HCT116 (cell line): Measurements from ENCODE around the gene ERCC6L. TPM values are rescaled to one million over a fixed set of nuclear protein-coding genes. Genes with fewer than 3 reads are reported as not detected.

Experiments used
- ATAC-seq: fragments of 200-7000 bp; cut with Tn5 transposase; 2 replicates; pipeline ENCODE4 v1.9.1; 2020; ENCODE audit warnings: mild to moderate bottlenecking, moderate library complexity
- BruUV-seq: library from RNA; stranded (reverse); fragments of 400-500 nt; replicated peaks from 2 replicates; lab custom pipeline; 2021; lab: Mats Ljungman, UMichigan
- CTCF ChIA-PET: fragments of 300-600 bp; sonication (Branson Sonifier 250); formaldehyde crosslinking; loops from one replicate; lab custom pipeline; 2021; ENCODE audit warnings: antibody characterized with exemption; lab: Charles Lee
- POLR2A ChIA-PET: fragments of 300-600, 350-600 bp; sonication (Branson Sonifier 250); formaldehyde crosslinking; loops from one replicate; lab custom pipeline; 2021; ENCODE audit warnings: antibody characterized with exemption; lab: Charles Lee
- RAD21 ChIA-PET, 2 experiments: fragments of 300-600 bp; sonication (Branson Sonifier 250); formaldehyde crosslinking; loops; one replicate each; lab custom pipeline; 2023; ENCODE audit warnings: low total read pairs in 2 of 2; ENCODE audit not compliant: uncharacterized antibody in 2 of 2, unreplicated experiment in 2 of 2, low non-redundant PET in 1 of 2; lab: Charles Lee
- DNase-seq: peaks from one replicate; pipeline ENCODE4 v3.0.0-alpha.2; 2010; ENCODE audit warnings: low read depth, low spot score
- H2AFZ ChIP-seq: fragments of 200-600 bp; shearing (Covaris generic), sonication (generic); 2 replicates; pipeline ENCODE4 v1.6.1; 2017; ENCODE audit warnings: low read depth, mixed run types, mixed read lengths, antibody characterized with exemption, low read length; ENCODE audit not compliant: poor library complexity, severe bottlenecking
- H3K27ac ChIP-seq: 2 replicates; pipeline ENCODE4 v1.5.1; 2012; ENCODE audit warnings: low read depth, low read length
- H3K27me3 ChIP-seq: fragments of 200-600 bp; sonication (generic); 2 replicates; pipeline ENCODE4 v1.6.1; 2016; ENCODE audit warnings: mixed run types, low read length, mixed read lengths; ENCODE audit not compliant: insufficient read depth
- H3K36me3 ChIP-seq, 2 experiments: fragments of 200-500 bp in 1 of 2; fragments of 200-600 bp in 1 of 2; sonication (Bioruptor generic) in 1 of 2; sonication (generic) in 1 of 2; 2 replicates each; pipeline versions ENCODE4 v1.5.1 to v1.6.1; 2014 to 2016; ENCODE audit warnings: low read length in 2 of 2, inconsistent platforms in 1 of 2, mixed read lengths in 1 of 2, mixed run types in 1 of 2; ENCODE audit not compliant: insufficient read depth in 2 of 2, control insufficient read depth in 1 of 2
- H3K4me1 ChIP-seq, 2 experiments: fragments of 200-600 bp in 1 of 2; sonication (generic) in 1 of 2; 2 replicates each; pipeline versions ENCODE4 v1.5.1 to v1.6.1; 2012 to 2017; ENCODE audit warnings: low read length in 2 of 2, inconsistent platforms in 1 of 2, mild to moderate bottlenecking in 1 of 2, mixed read lengths in 1 of 2, mixed run types in 1 of 2, moderate library complexity in 1 of 2; ENCODE audit not compliant: insufficient read depth in 2 of 2, control insufficient read depth in 1 of 2
- H3K4me2 ChIP-seq: fragments of 200-600 bp; sonication (generic); 2 replicates; pipeline ENCODE4 v1.6.1; 2017; ENCODE audit warnings: mixed run types, low read length, mixed read lengths
- H3K4me3 ChIP-seq, 2 experiments: fragments of 200-600 bp in 1 of 2; sonication (generic) in 1 of 2; replicated peaks in 1 of 2; 2 replicates each; pipeline ENCODE4 v1.5.1; 2011 to 2016; ENCODE audit warnings: low read length in 2 of 2, control low read depth in 1 of 2, low read depth in 1 of 2, mild to moderate bottlenecking in 1 of 2, mixed read lengths in 1 of 2, mixed run types in 1 of 2
- H3K79me2 ChIP-seq: fragments of 200-600 bp; sonication (generic); 2 replicates; pipeline ENCODE4 v1.6.1; 2017; ENCODE audit warnings: mild to moderate bottlenecking, mixed run types, low read length, moderate library complexity, mixed read lengths; ENCODE audit not compliant: insufficient read depth
- H3K9ac ChIP-seq: fragments of 200-600 bp; sonication (generic); 2 replicates; pipeline ENCODE4 v1.6.1; 2016; ENCODE audit warnings: low read length, mixed read lengths
- H3K9me2 ChIP-seq: fragments of 200-600 bp; sonication (generic), shearing (Covaris generic); 2 replicates; pipeline ENCODE4 v1.6.1; 2017; ENCODE audit warnings: mixed run types, mild to moderate bottlenecking, moderate library complexity; ENCODE audit not compliant: insufficient read depth
- H3K9me3 ChIP-seq, 2 experiments: fragments of 200-500 bp in 1 of 2; fragments of 200-600 bp in 1 of 2; sonication (Bioruptor generic) in 1 of 2; sonication (generic) in 1 of 2; 2 replicates each; pipeline ENCODE4 v1.6.1; 2014 to 2017; ENCODE audit warnings: low read length in 2 of 2, mixed read lengths in 2 of 2, inconsistent platforms in 1 of 2, low read depth in 1 of 2, mild to moderate bottlenecking in 1 of 2, mixed run types in 1 of 2, moderate library complexity in 1 of 2; ENCODE audit not compliant: control insufficient read depth in 1 of 2, insufficient read depth in 1 of 2
- H4K20me1 ChIP-seq: fragments of 200-600 bp; sonication (generic), shearing (Covaris generic); 2 replicates; pipeline ENCODE4 v1.6.1; 2017; ENCODE audit warnings: mixed run types, mild to moderate bottlenecking, moderate library complexity; ENCODE audit not compliant: insufficient read depth
- ATF3 ChIP-seq: IDR thresholded peaks from 2 replicates; pipeline ENCODE4 v1.6.1; 2012
- CEBPB ChIP-seq: IDR thresholded peaks from 2 replicates; pipeline ENCODE4 v1.6.1; 2012; ENCODE audit warnings: low read depth
- POLR2A ChIP-seq: IDR thresholded peaks from 2 replicates; pipeline ENCODE4 v1.7.0; 2011; ENCODE audit warnings: borderline replicate concordance; ENCODE audit not compliant: insufficient read depth, insufficient read length; ENCODE audit errors: extremely low read depth
- POLR2AphosphoS5 ChIP-seq: IDR thresholded peaks from 2 replicates; pipeline ENCODE4 v1.6.1; 2011; ENCODE audit warnings: mild to moderate bottlenecking, low read depth, low read length, moderate library complexity
- RAD21 ChIP-seq: IDR thresholded peaks from 2 replicates; pipeline ENCODE4 v1.6.1; 2012; ENCODE audit warnings: low read depth, mild to moderate bottlenecking
- TCF7L2 ChIP-seq: IDR thresholded peaks from 2 replicates; pipeline ENCODE4 v1.7.0; 2011; ENCODE audit warnings: borderline replicate concordance, inconsistent platforms; ENCODE audit not compliant: insufficient read depth, insufficient read length; ENCODE audit errors: extremely low read depth
- YY1 ChIP-seq: IDR thresholded peaks from 2 replicates; pipeline ENCODE4 v1.6.1; 2011; ENCODE audit warnings: low read length, low read depth, moderate library complexity, mild to moderate bottlenecking; ENCODE audit not compliant: insufficient replicate concordance; ENCODE audit errors: extremely low read depth
- intact Hi-C: fragments of 100-400 bp; cut with micrococcal nuclease; formaldehyde crosslinking; loops from 2 replicates; pipeline ENCODE4 v1.10.0; 2022
- total RNA-seq: library from RNA; stranded (reverse); gene quantifications from one replicate; pipeline ENCODE4 v1.2.1, GENCODE V29; 2021; ENCODE audit not compliant: unreplicated experiment
- TF ChIP-seq, protein P1 (sequence below): IDR thresholded peaks from 2 replicates; pipeline ENCODE4 v1.6.1; 2011; ENCODE audit warnings: mild to moderate bottlenecking, low read length, moderate library complexity; ENCODE audit not compliant: insufficient replicate concordance; ENCODE audit errors: extremely low read depth
- TF ChIP-seq, protein P2 (sequence below): IDR thresholded peaks from 2 replicates; pipeline ENCODE4 v1.6.1; 2012; ENCODE audit warnings: low read depth

ERCC6L gene
- total RNA-seq, 1 experiment from 2014 or later = 12.5 TPM

GRCh38 chrX:72205706-72206105, 33.1 kb downstream of the ERCC6L start:
- Histone ChIP-seq H3K4me3 (no peak overlapping the region), H3K79me2 (peaks cover 19% of the 10 kb centered on the region; the same call in 1 of the 2 replicates), H3K4me2 (no peak overlapping the region), H3K27me3 (no peaks in the 10 kb centered on the region)
- intact Hi-C loops = no loop called here
- TF ChIP-seq ATF3 (no peak), YY1 (no peak), CEBPB (no peak), TCF7L2 (no peak), RAD21 (no peak)
- TF ChIP-seq, protein P1, sequence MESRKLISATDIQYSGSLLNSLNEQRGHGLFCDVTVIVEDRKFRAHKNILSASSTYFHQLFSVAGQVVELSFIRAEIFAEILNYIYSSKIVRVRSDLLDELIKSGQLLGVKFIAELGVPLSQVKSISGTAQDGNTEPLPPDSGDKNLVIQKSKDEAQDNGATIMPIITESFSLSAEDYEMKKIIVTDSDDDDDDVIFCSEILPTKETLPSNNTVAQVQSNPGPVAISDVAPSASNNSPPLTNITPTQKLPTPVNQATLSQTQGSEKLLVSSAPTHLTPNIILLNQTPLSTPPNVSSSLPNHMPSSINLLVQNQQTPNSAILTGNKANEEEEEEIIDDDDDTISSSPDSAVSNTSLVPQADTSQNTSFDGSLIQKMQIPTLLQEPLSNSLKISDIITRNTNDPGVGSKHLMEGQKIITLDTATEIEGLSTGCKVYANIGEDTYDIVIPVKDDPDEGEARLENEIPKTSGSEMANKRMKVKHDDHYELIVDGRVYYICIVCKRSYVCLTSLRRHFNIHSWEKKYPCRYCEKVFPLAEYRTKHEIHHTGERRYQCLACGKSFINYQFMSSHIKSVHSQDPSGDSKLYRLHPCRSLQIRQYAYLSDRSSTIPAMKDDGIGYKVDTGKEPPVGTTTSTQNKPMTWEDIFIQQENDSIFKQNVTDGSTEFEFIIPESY = no peak
- TF ChIP-seq, all 23 proteins: peak for 0
- Histone ChIP-seq H3K9me3 (no peaks in the 10 kb centered on the region), H3K9me2 (no peaks in the 10 kb centered on the region), H3K27ac (no peak overlapping the region), H3K36me3 (peaks cover 0 to 5% of the 10 kb centered on the region in 2 experiments; a peak in 1 of 4 replicates), H2AFZ (no peak overlapping the region), H3K4me1 (peaks cover 0 to 12% of the 10 kb centered on the region in 2 experiments; a peak in 2 of 4 replicates), H4K20me1 (no peaks in the 10 kb centered on the region), H3K9ac (no peak overlapping the region)
- no peak for DNase-seq
- RAD21 ChIA-PET = no interaction called here
- CTCF ChIA-PET = no interaction called here
- ATAC-seq = no peak
- POLR2A ChIA-PET = interaction anchor here (1.6 kb wide), 1 partner anchor 33 kb away, joined by 4 read pairs; the partner anchor contains the start of gene ERCC6L
- BruUV-seq = no TSS peak

DNA sequence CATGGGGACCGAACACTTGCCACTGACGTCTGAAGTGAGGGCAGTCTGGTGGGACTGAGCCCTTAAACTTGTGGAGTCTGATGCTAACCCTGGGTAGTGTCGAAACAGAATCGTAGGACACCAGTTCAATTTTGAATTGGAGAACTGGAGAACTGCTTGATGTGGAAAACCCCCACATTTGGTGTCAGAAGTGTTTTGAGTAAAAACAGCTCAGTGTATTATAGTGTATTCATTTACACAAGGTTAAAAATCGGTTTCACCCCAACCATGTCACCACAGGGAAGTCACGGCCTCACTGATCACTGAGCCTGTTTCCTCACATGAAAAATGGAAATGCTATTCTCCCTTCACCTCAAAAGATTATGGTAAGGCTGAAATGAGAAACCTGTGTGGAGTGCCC, 35.4 kb downstream of the ERCC6L start:
- POLR2A ChIA-PET = no interaction called here
- intact Hi-C loops = no loop called here
- no peaks in the 10 kb centered on the region for H3K27me3 ChIP-seq
- no peak for TF ChIP-seq POLR2A
- TF ChIP-seq, protein P2, sequence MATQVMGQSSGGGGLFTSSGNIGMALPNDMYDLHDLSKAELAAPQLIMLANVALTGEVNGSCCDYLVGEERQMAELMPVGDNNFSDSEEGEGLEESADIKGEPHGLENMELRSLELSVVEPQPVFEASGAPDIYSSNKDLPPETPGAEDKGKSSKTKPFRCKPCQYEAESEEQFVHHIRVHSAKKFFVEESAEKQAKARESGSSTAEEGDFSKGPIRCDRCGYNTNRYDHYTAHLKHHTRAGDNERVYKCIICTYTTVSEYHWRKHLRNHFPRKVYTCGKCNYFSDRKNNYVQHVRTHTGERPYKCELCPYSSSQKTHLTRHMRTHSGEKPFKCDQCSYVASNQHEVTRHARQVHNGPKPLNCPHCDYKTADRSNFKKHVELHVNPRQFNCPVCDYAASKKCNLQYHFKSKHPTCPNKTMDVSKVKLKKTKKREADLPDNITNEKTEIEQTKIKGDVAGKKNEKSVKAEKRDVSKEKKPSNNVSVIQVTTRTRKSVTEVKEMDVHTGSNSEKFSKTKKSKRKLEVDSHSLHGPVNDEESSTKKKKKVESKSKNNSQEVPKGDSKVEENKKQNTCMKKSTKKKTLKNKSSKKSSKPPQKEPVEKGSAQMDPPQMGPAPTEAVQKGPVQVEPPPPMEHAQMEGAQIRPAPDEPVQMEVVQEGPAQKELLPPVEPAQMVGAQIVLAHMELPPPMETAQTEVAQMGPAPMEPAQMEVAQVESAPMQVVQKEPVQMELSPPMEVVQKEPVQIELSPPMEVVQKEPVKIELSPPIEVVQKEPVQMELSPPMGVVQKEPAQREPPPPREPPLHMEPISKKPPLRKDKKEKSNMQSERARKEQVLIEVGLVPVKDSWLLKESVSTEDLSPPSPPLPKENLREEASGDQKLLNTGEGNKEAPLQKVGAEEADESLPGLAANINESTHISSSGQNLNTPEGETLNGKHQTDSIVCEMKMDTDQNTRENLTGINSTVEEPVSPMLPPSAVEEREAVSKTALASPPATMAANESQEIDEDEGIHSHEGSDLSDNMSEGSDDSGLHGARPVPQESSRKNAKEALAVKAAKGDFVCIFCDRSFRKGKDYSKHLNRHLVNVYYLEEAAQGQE = no peak
- TF ChIP-seq POLR2AphosphoS5 = no peak
- TF ChIP-seq, all 23 proteins: peak for 0
- H2AFZ ChIP-seq = no peak overlapping the region
- no peak overlapping the region for H3K9ac ChIP-seq
- H3K27ac ChIP-seq = no peak overlapping the region
- peaks cover 0 to 12% of the 10 kb centered on the region in 2 experiments; a peak in 2 of 4 replicates for H3K4me1 ChIP-seq
- ChIA-PET RAD21 (no interaction called here), CTCF (no interaction called here)
- peaks cover 0 to 5% of the 10 kb centered on the region in 2 experiments; a peak in 1 of 4 replicates for H3K36me3 ChIP-seq
- no peaks in the 10 kb centered on the region for H4K20me1 ChIP-seq
- H3K79me2 ChIP-seq = peaks cover 4% of the 10 kb centered on the region; the same call in 1 of the 2 replicates
- no peak overlapping the region for H3K4me3 ChIP-seq
- DNase-seq (no peak), ATAC-seq (no peak)
- no peak overlapping the region for H3K4me2 ChIP-seq
- no peaks in the 10 kb centered on the region for H3K9me2 ChIP-seq
- BruUV-seq = no TSS peak
- no peaks in the 10 kb centered on the region for H3K9me3 ChIP-seq
